ENCODE results near the gene MOB3A.

Gene MOB3A

GRCh38 chr19:2064788-2065524, 31.2 kb downstream of the MOB3A start:
- Histone ChIP-seq H3K4ac (ENCODE audit: low read length) (no peak overlapping the region), H3K4me3 (ENCODE audit: low read length in 2 of 2) (no peak overlapping the region), H3K79me1 (ENCODE audit: low read depth, low read length) (no peaks in the 10 kb centered on the region), H3K14ac (ENCODE audit: low read length) (peak overlapping the region; percentile 63), H3K27ac (replicated peaks; ENCODE audit: low read length) (peak overlapping the region; percentile 3), H3K18ac (ENCODE audit: low read length) (peak overlapping the region; percentile 59), H3K27me3 (ENCODE audit: control insufficient read depth in 3 of 3, insufficient read depth in 3 of 3, low read depth in 1 of 3, low read length in 3 of 3) (no peaks in the 10 kb centered on the region), H2AK5ac (ENCODE audit: low read depth, low read length) (peak overlapping the region; percentile 64), H4K91ac (ENCODE audit: low read depth, low read length, poor library complexity) (no peak overlapping the region), H2BK120ac (ENCODE audit: low read depth, low read length) (no peak overlapping the region), H2BK5ac (ENCODE audit: low read length) (no peak overlapping the region), H3K4me1 (ENCODE audit: control insufficient read depth in 2 of 2, insufficient read depth in 1 of 2, low read depth in 1 of 2, low read length in 2 of 2) (peaks cover 16 to 17% of the 10 kb centered on the region in 2 donors), H3K9ac (ENCODE audit: low read depth, low read length, poor library complexity) (peak overlapping the region; percentile 78), H3K36me3 (replicated peaks in 1 of 2; ENCODE audit: control insufficient read depth in 2 of 2, insufficient read depth in 2 of 2, low read length in 2 of 2) (peaks cover 0 to 2% of the 10 kb centered on the region in 2 donors), H4K8ac (ENCODE audit: low read depth, low read length) (no peak overlapping the region), H3K4me2 (ENCODE audit: insufficient read depth, low read length, poor library complexity, severe bottlenecking) (no peak overlapping the region), H2BK12ac (ENCODE audit: low read length) (peak overlapping the region; percentile 17), H3K9me3 (replicated peaks in 1 of 2; ENCODE audit: control insufficient read depth in 2 of 2, insufficient read depth in 1 of 2, low read depth in 1 of 2, low read length in 2 of 2) (no peaks in the 10 kb centered on the region), H3K23ac (ENCODE audit: low read depth, low read length, poor library complexity) (peak overlapping the region; percentile 58), H2BK15ac (ENCODE audit: low read length) (peak overlapping the region; percentile 59), H2AFZ (ENCODE audit: low read length) (peak overlapping the region; percentile 67)
- WGBS, 2 donors (ENCODE audit: extremely low coverage in 2 of 2, insufficient read length in 2 of 2, insufficient replicate concordance in 1 of 2) = no CpG with 5 or more reads among the region's 38 CpGs
- no peak for DNase-seq (ENCODE audit: low spot score)

GRCh38 chr19:2064395-2064787, 31.7 kb downstream of the MOB3A start:
- DNase-seq (ENCODE audit: low spot score) = no peak
- Histone ChIP-seq H3K18ac (ENCODE audit: low read length) (peak overlapping the region; percentile 72), H3K14ac (ENCODE audit: low read length) (peak overlapping the region; percentile 63), H3K4ac (ENCODE audit: low read length) (no peak overlapping the region), H2BK12ac (ENCODE audit: low read length) (no peak overlapping the region), H3K23ac (ENCODE audit: low read depth, low read length, poor library complexity) (no peak overlapping the region), H2AK5ac (ENCODE audit: low read depth, low read length) (peak overlapping the region; percentile 53), H3K36me3 (replicated peaks in 1 of 2; ENCODE audit: control insufficient read depth in 2 of 2, insufficient read depth in 2 of 2, low read length in 2 of 2) (no peaks in the 10 kb centered on the region), H2BK5ac (ENCODE audit: low read length) (peak overlapping the region; percentile 42), H3K79me1 (ENCODE audit: low read depth, low read length) (peaks cover 4% of the 10 kb centered on the region), H3K9ac (ENCODE audit: low read depth, low read length, poor library complexity) (no peak overlapping the region), H3K4me2 (ENCODE audit: insufficient read depth, low read length, poor library complexity, severe bottlenecking) (no peak overlapping the region), H3K9me3 (replicated peaks in 1 of 2; ENCODE audit: control insufficient read depth in 2 of 2, insufficient read depth in 1 of 2, low read depth in 1 of 2, low read length in 2 of 2) (no peaks in the 10 kb centered on the region), H3K27me3 (ENCODE audit: control insufficient read depth in 3 of 3, insufficient read depth in 3 of 3, low read depth in 1 of 3, low read length in 3 of 3) (no peaks in the 10 kb centered on the region), H3K27ac (replicated peaks; ENCODE audit: low read length) (no peak overlapping the region), H2BK120ac (ENCODE audit: low read depth, low read length) (no peak overlapping the region), H4K91ac (ENCODE audit: low read depth, low read length, poor library complexity) (no peak overlapping the region), H4K8ac (ENCODE audit: low read depth, low read length) (no peak overlapping the region), H2BK15ac (ENCODE audit: low read length) (peak overlapping the region; percentile 59), H3K4me1 (ENCODE audit: control insufficient read depth in 2 of 2, insufficient read depth in 1 of 2, low read depth in 1 of 2, low read length in 2 of 2) (peaks cover 20 to 23% of the 10 kb centered on the region in 2 donors), H3K4me3 (ENCODE audit: low read length in 2 of 2) (no peak overlapping the region), H2AFZ (ENCODE audit: low read length) (peak overlapping the region; percentile 67)
- no CpG with 5 or more reads among the region's 13 CpGs for WGBS, 2 donors (ENCODE audit: extremely low coverage in 2 of 2, insufficient read length in 2 of 2, insufficient replicate concordance in 1 of 2)

GRCh38 chr19:2063824-2064223, 32.3 kb downstream of the MOB3A start:
- WGBS, 2 donors (ENCODE audit: extremely low coverage in 2 of 2, insufficient read length in 2 of 2, insufficient replicate concordance in 1 of 2) = no CpG with 5 or more reads among the region's 8 CpGs
- H3K4me2 ChIP-seq (ENCODE audit: insufficient read depth, low read length, poor library complexity, severe bottlenecking) = no peak overlapping the region
- H2BK5ac ChIP-seq (ENCODE audit: low read length) = no peak overlapping the region
- H3K27me3 ChIP-seq (ENCODE audit: control insufficient read depth in 3 of 3, insufficient read depth in 3 of 3, low read depth in 1 of 3, low read length in 3 of 3) = no peaks in the 10 kb centered on the region
- H3K36me3 ChIP-seq (replicated peaks in 1 of 2; ENCODE audit: control insufficient read depth in 2 of 2, insufficient read depth in 2 of 2, low read length in 2 of 2) = no peaks in the 10 kb centered on the region
- no peak overlapping the region for H2BK15ac ChIP-seq (ENCODE audit: low read length)
- no peak overlapping the region for H2BK120ac ChIP-seq (ENCODE audit: low read depth, low read length)
- no peak overlapping the region for H4K8ac ChIP-seq (ENCODE audit: low read depth, low read length)
- no peak overlapping the region for H2BK12ac ChIP-seq (ENCODE audit: low read length)
- no peaks in the 10 kb centered on the region for H3K9me3 ChIP-seq (replicated peaks in 1 of 2; ENCODE audit: control insufficient read depth in 2 of 2, insufficient read depth in 1 of 2, low read depth in 1 of 2, low read length in 2 of 2)
- peaks cover 4% of the 10 kb centered on the region for H3K79me1 ChIP-seq (ENCODE audit: low read depth, low read length)
- no peak overlapping the region for H3K27ac ChIP-seq (replicated peaks; ENCODE audit: low read length)
- no peak overlapping the region for H3K14ac ChIP-seq (ENCODE audit: low read length)
- H4K91ac ChIP-seq (ENCODE audit: low read depth, low read length, poor library complexity) = no peak overlapping the region
- no peak overlapping the region for H3K4ac ChIP-seq (ENCODE audit: low read length)
- H3K18ac ChIP-seq (ENCODE audit: low read length) = no peak overlapping the region
- no peak overlapping the region for H3K23ac ChIP-seq (ENCODE audit: low read depth, low read length, poor library complexity)
- no peak overlapping the region for H2AFZ ChIP-seq (ENCODE audit: low read length)
- H3K4me3 ChIP-seq (ENCODE audit: low read length in 2 of 2) = no peak overlapping the region
- no peak overlapping the region for H2AK5ac ChIP-seq (ENCODE audit: low read depth, low read length)
- H3K9ac ChIP-seq (ENCODE audit: low read depth, low read length, poor library complexity) = no peak overlapping the region
- H3K4me1 ChIP-seq (ENCODE audit: control insufficient read depth in 2 of 2, insufficient read depth in 1 of 2, low read depth in 1 of 2, low read length in 2 of 2) = peaks cover 22 to 29% of the 10 kb centered on the region in 2 donors
- DNase-seq (ENCODE audit: low spot score) = no peak

- H2BK15ac ChIP-seq (ENCODE audit: low read length) = peak overlapping the region; percentile 9
- no peaks in the 10 kb centered on the region for H3K36me3 ChIP-seq (replicated peaks in 1 of 2; ENCODE audit: control insufficient read depth in 2 of 2, insufficient read depth in 2 of 2, low read length in 2 of 2)
- no peak overlapping the region for H2BK12ac ChIP-seq (ENCODE audit: low read length)
- H2AFZ ChIP-seq (ENCODE audit: low read length) = no peak overlapping the region
- no peaks in the 10 kb centered on the region for H3K27me3 ChIP-seq (ENCODE audit: control insufficient read depth in 3 of 3, insufficient read depth in 3 of 3, low read depth in 1 of 3, low read length in 3 of 3)
- no peak overlapping the region for H4K8ac ChIP-seq (ENCODE audit: low read depth, low read length)
- peaks cover 5% of the 10 kb centered on the region for H3K79me1 ChIP-seq (ENCODE audit: low read depth, low read length)
- peak overlapping the region in 1 of 2 donors; percentile 10 for H3K4me3 ChIP-seq (ENCODE audit: low read length in 2 of 2)
- peaks cover 23 to 30% of the 10 kb centered on the region in 2 donors for H3K4me1 ChIP-seq (ENCODE audit: control insufficient read depth in 2 of 2, insufficient read depth in 1 of 2, low read depth in 1 of 2, low read length in 2 of 2)
- H2AK5ac ChIP-seq (ENCODE audit: low read depth, low read length) = peak overlapping the region; percentile 98
- no CpG with 5 or more reads among the region's 9 CpGs for WGBS, 2 donors (ENCODE audit: extremely low coverage in 2 of 2, insufficient read length in 2 of 2, insufficient replicate concordance in 1 of 2)
- no peak overlapping the region for H3K23ac ChIP-seq (ENCODE audit: low read depth, low read length, poor library complexity)
- peak overlapping the region; percentile 72 for H3K9ac ChIP-seq (ENCODE audit: low read depth, low read length, poor library complexity)
- H4K91ac ChIP-seq (ENCODE audit: low read depth, low read length, poor library complexity) = no peak overlapping the region
- H3K4me2 ChIP-seq (ENCODE audit: insufficient read depth, low read length, poor library complexity, severe bottlenecking) = no peak overlapping the region
- no peak overlapping the region for H2BK120ac ChIP-seq (ENCODE audit: low read depth, low read length)
- H3K18ac ChIP-seq (ENCODE audit: low read length) = no peak overlapping the region
- no peak for DNase-seq (ENCODE audit: low spot score)
- no peaks in the 10 kb centered on the region for H3K9me3 ChIP-seq (replicated peaks in 1 of 2; ENCODE audit: control insufficient read depth in 2 of 2, insufficient read depth in 1 of 2, low read depth in 1 of 2, low read length in 2 of 2)
- H2BK5ac ChIP-seq (ENCODE audit: low read length) = peak overlapping the region; percentile 99
- H3K4ac ChIP-seq (ENCODE audit: low read length) = no peak overlapping the region
- no peak overlapping the region for H3K27ac ChIP-seq (replicated peaks; ENCODE audit: low read length)
- no peak overlapping the region for H3K14ac ChIP-seq (ENCODE audit: low read length)
Measured at GRCh38 chr19:2062770-2063169, 33.4 kb downstream of the MOB3A start.

Measured in neuronal stem cell (in vitro differentiated cells).